ENCODE data around the gene BRWD1. TPM values are rescaled to one million over a fixed set of nuclear protein-coding genes. Genes with fewer than 3 reads are reported as not detected.
"Not testable (repeated sequence)": the region's sequence is repeated elsewhere in the genome, so short reads cannot be mapped to it uniquely, and the experiment has no call there.

Gene BRWD1
- total RNA-seq, 1 donor from 2014 or later, result 142 TPM

- Histone ChIP-seq H3K36me3 (ENCODE audit: control insufficient read depth in 3 of 3, insufficient read depth in 3 of 3, low read length in 3 of 3) (no peaks in the 10 kb centered on the region), H3K4me1 (ENCODE audit: control insufficient read depth in 3 of 3, insufficient read depth in 3 of 3, low read length in 3 of 3) (peaks cover 0 to 10% (median 0%) of the 10 kb centered on the region in 3 donors), H3K9ac (ENCODE audit: low read depth in 1 of 3, low read length in 3 of 3) (no peak overlapping the region), H3K27ac (ENCODE audit: low read depth, low read length) (no peak overlapping the region), H3K9me3 (ENCODE audit: control insufficient read depth in 3 of 3, low read length in 3 of 3) (no peaks in the 10 kb centered on the region), H3K4me3 (ENCODE audit: low read length in 3 of 3) (no peak overlapping the region), H3K27me3 (ENCODE audit: control insufficient read depth in 3 of 3, insufficient read depth in 3 of 3, low read length in 3 of 3) (no peaks in the 10 kb centered on the region)
Observed at GRCh38 chr21:39150877-39151276, 162.6 kb downstream of the BRWD1 start.

- H3K27ac ChIP-seq (ENCODE audit: low read depth, low read length), result no peak overlapping the region
- H3K9ac ChIP-seq (ENCODE audit: low read depth in 1 of 3, low read length in 3 of 3), result no peak overlapping the region
- no peaks in the 10 kb centered on the region for H3K27me3 ChIP-seq (ENCODE audit: control insufficient read depth in 3 of 3, insufficient read depth in 3 of 3, low read length in 3 of 3)
- H3K4me3 ChIP-seq (ENCODE audit: low read length in 3 of 3), result no peak overlapping the region
- H3K36me3 ChIP-seq (ENCODE audit: control insufficient read depth in 3 of 3, insufficient read depth in 3 of 3, low read length in 3 of 3), result no peaks in the 10 kb centered on the region
- H3K9me3 ChIP-seq (ENCODE audit: control insufficient read depth in 3 of 3, low read length in 3 of 3), result no peaks in the 10 kb centered on the region
- peaks cover 0 to 10% (median 0%) of the 10 kb centered on the region in 3 donors for H3K4me1 ChIP-seq (ENCODE audit: control insufficient read depth in 3 of 3, insufficient read depth in 3 of 3, low read length in 3 of 3)
Observed at GRCh38 chr21:39150316-39150715, 163.1 kb downstream of the BRWD1 start.

- Histone ChIP-seq H3K36me3 (ENCODE audit: control insufficient read depth in 3 of 3, insufficient read depth in 3 of 3, low read length in 3 of 3) (no peaks in the 10 kb centered on the region), H3K4me1 (ENCODE audit: control insufficient read depth in 3 of 3, insufficient read depth in 3 of 3, low read length in 3 of 3) (peaks cover 0 to 10% (median 0%) of the 10 kb centered on the region in 3 donors), H3K9me3 (ENCODE audit: control insufficient read depth in 3 of 3, low read length in 3 of 3) (no peaks in the 10 kb centered on the region), H3K4me3 (ENCODE audit: low read length in 3 of 3) (no peak overlapping the region), H3K27ac (ENCODE audit: low read depth, low read length) (no peak overlapping the region), H3K27me3 (ENCODE audit: control insufficient read depth in 3 of 3, insufficient read depth in 3 of 3, low read length in 3 of 3) (no peaks in the 10 kb centered on the region), H3K9ac (ENCODE audit: low read depth in 1 of 3, low read length in 3 of 3) (no peak overlapping the region)
Observed at GRCh38 chr21:39149882-39150281, 163.6 kb downstream of the BRWD1 start.

GRCh38 chr21:39148975-39149374 is 164.5 kb downstream of the BRWD1 start:
- H3K36me3 ChIP-seq (ENCODE audit: control insufficient read depth in 3 of 3, insufficient read depth in 3 of 3, low read length in 3 of 3), result no peaks in the 10 kb centered on the region
- peaks cover 0 to 10% (median 0%) of the 10 kb centered on the region in 3 donors for H3K4me1 ChIP-seq (ENCODE audit: control insufficient read depth in 3 of 3, insufficient read depth in 3 of 3, low read length in 3 of 3)
- H3K4me3 ChIP-seq (ENCODE audit: low read length in 3 of 3), result no peak overlapping the region
- peaks cover 0 to 3% (median 0%) of the 10 kb centered on the region in 3 donors for H3K9me3 ChIP-seq (ENCODE audit: control insufficient read depth in 3 of 3, low read length in 3 of 3)
- H3K27me3 ChIP-seq (ENCODE audit: control insufficient read depth in 3 of 3, insufficient read depth in 3 of 3, low read length in 3 of 3), result no peaks in the 10 kb centered on the region
- no peak overlapping the region for H3K27ac ChIP-seq (ENCODE audit: low read depth, low read length)
- no peak overlapping the region for H3K9ac ChIP-seq (ENCODE audit: low read depth in 1 of 3, low read length in 3 of 3)

GRCh38 chr21:39144191-39144590 is 169.2 kb downstream of the BRWD1 start:
- H3K27me3 ChIP-seq (ENCODE audit: control insufficient read depth in 3 of 3, insufficient read depth in 3 of 3, low read length in 3 of 3), result no peaks in the 10 kb centered on the region
- H3K9me3 ChIP-seq (ENCODE audit: control insufficient read depth in 3 of 3, low read length in 3 of 3), result peaks cover 0 to 3% (median 0%) of the 10 kb centered on the region in 3 donors
- no peak overlapping the region for H3K9ac ChIP-seq (ENCODE audit: low read depth in 1 of 3, low read length in 3 of 3)
- H3K4me3 ChIP-seq (ENCODE audit: low read length in 3 of 3), result no peak overlapping the region
- H3K4me1 ChIP-seq (ENCODE audit: control insufficient read depth in 3 of 3, insufficient read depth in 3 of 3, low read length in 3 of 3), result peaks cover 0 to 2% (median 0%) of the 10 kb centered on the region in 3 donors
- H3K36me3 ChIP-seq (ENCODE audit: control insufficient read depth in 3 of 3, insufficient read depth in 3 of 3, low read length in 3 of 3), result no peaks in the 10 kb centered on the region
- H3K27ac ChIP-seq (ENCODE audit: low read depth, low read length), result no peak overlapping the region

- H3K9ac ChIP-seq (ENCODE audit: low read depth in 1 of 3, low read length in 3 of 3), result no peak overlapping the region
- H3K27me3 ChIP-seq (ENCODE audit: control insufficient read depth in 3 of 3, insufficient read depth in 3 of 3, low read length in 3 of 3), result no peaks in the 10 kb centered on the region
- H3K4me1 ChIP-seq (ENCODE audit: control insufficient read depth in 3 of 3, insufficient read depth in 3 of 3, low read length in 3 of 3), result peaks cover 0 to 2% (median 0%) of the 10 kb centered on the region in 3 donors
- no peaks in the 10 kb centered on the region for H3K36me3 ChIP-seq (ENCODE audit: control insufficient read depth in 3 of 3, insufficient read depth in 3 of 3, low read length in 3 of 3)
- H3K4me3 ChIP-seq (ENCODE audit: low read length in 3 of 3), result no peak overlapping the region
- H3K27ac ChIP-seq (ENCODE audit: low read depth, low read length), result no peak overlapping the region
- peaks cover 0 to 3% (median 0%) of the 10 kb centered on the region in 3 donors for H3K9me3 ChIP-seq (ENCODE audit: control insufficient read depth in 3 of 3, low read length in 3 of 3)
Observed at GRCh38 chr21:39142972-39143371, 170.5 kb downstream of the BRWD1 start.

GRCh38 chr21:39141502-39141901 is 171.9 kb downstream of the BRWD1 start:
- Histone ChIP-seq H3K9me3 (ENCODE audit: control insufficient read depth in 3 of 3, low read length in 3 of 3) (peaks cover 0 to 3% (median 0%) of the 10 kb centered on the region in 3 donors), H3K27ac (ENCODE audit: low read depth, low read length) (no peak overlapping the region), H3K36me3 (ENCODE audit: control insufficient read depth in 3 of 3, insufficient read depth in 3 of 3, low read length in 3 of 3) (no peaks in the 10 kb centered on the region), H3K9ac (ENCODE audit: low read depth in 1 of 3, low read length in 3 of 3) (no peak overlapping the region), H3K4me3 (ENCODE audit: low read length in 3 of 3) (no peak overlapping the region), H3K4me1 (ENCODE audit: control insufficient read depth in 3 of 3, insufficient read depth in 3 of 3, low read length in 3 of 3) (peaks cover 0 to 2% (median 0%) of the 10 kb centered on the region in 3 donors), H3K27me3 (ENCODE audit: control insufficient read depth in 3 of 3, insufficient read depth in 3 of 3, low read length in 3 of 3) (no peaks in the 10 kb centered on the region)

GRCh38 chr21:39137248-39138178 is 175.9 kb downstream of the BRWD1 start:
- H3K9ac ChIP-seq (ENCODE audit: low read depth in 1 of 3, low read length in 3 of 3), result no peak overlapping the region
- H3K27ac ChIP-seq (ENCODE audit: low read depth, low read length), result no peak overlapping the region

GRCh38 chr21:39136711-39137110 is 176.7 kb downstream of the BRWD1 start:
- H3K9ac ChIP-seq (ENCODE audit: low read depth in 1 of 3, low read length in 3 of 3), result no peak overlapping the region
- no peaks in the 10 kb centered on the region for H3K9me3 ChIP-seq (ENCODE audit: control insufficient read depth in 3 of 3, low read length in 3 of 3)
- H3K4me3 ChIP-seq (ENCODE audit: low read length in 3 of 3), result no peak overlapping the region
- peaks cover 0 to 2% (median 0%) of the 10 kb centered on the region in 3 donors for H3K27me3 ChIP-seq (ENCODE audit: control insufficient read depth in 3 of 3, insufficient read depth in 3 of 3, low read length in 3 of 3)
- H3K4me1 ChIP-seq (ENCODE audit: control insufficient read depth in 3 of 3, insufficient read depth in 3 of 3, low read length in 3 of 3), result no peaks in the 10 kb centered on the region
- no peaks in the 10 kb centered on the region for H3K36me3 ChIP-seq (ENCODE audit: control insufficient read depth in 3 of 3, insufficient read depth in 3 of 3, low read length in 3 of 3)
- no peak overlapping the region for H3K27ac ChIP-seq (ENCODE audit: low read depth, low read length)

More at GRCh38 chr21:39137248-39138178, 175.9 kb downstream of the BRWD1 start:
- Histone ChIP-seq H3K4me1 (ENCODE audit: control insufficient read depth in 3 of 3, insufficient read depth in 3 of 3, low read length in 3 of 3) (no peaks in the 10 kb centered on the region), H3K36me3 (ENCODE audit: control insufficient read depth in 3 of 3, insufficient read depth in 3 of 3, low read length in 3 of 3) (no peaks in the 10 kb centered on the region), H3K27me3 (ENCODE audit: control insufficient read depth in 3 of 3, insufficient read depth in 3 of 3, low read length in 3 of 3) (peaks cover 0 to 2% (median 0%) of the 10 kb centered on the region in 3 donors), H3K4me3 (ENCODE audit: low read length in 3 of 3) (no peak overlapping the region), H3K9me3 (ENCODE audit: control insufficient read depth in 3 of 3, low read length in 3 of 3) (no peaks in the 10 kb centered on the region)

GRCh38 chr21:39136138-39136537 is 177.3 kb downstream of the BRWD1 start:
- H3K27me3 ChIP-seq (ENCODE audit: control insufficient read depth in 3 of 3, insufficient read depth in 3 of 3, low read length in 3 of 3); H3K27ac ChIP-seq (ENCODE audit: low read depth, low read length); H3K4me3 ChIP-seq (ENCODE audit: low read length in 3 of 3); H3K9ac ChIP-seq (ENCODE audit: low read depth in 1 of 3, low read length in 3 of 3); H3K9me3 ChIP-seq (ENCODE audit: control insufficient read depth in 3 of 3, low read length in 3 of 3); H3K4me1 ChIP-seq (ENCODE audit: control insufficient read depth in 3 of 3, insufficient read depth in 3 of 3, low read length in 3 of 3); H3K36me3 ChIP-seq (ENCODE audit: control insufficient read depth in 3 of 3, insufficient read depth in 3 of 3, low read length in 3 of 3): not testable (repeated sequence)
